Kidney epithelial cell (primary cell): ENCODE data around the gene KCNQ1. TPM values are rescaled to one million over a fixed set of nuclear protein-coding genes. Genes with fewer than 3 reads are reported as not detected.

Experiments
- DNase-seq: peaks from one replicate; pipeline ENCODE4 v3.0.0-alpha.2; 2010; ENCODE audit warnings: low read depth
- H3K27me3 ChIP-seq: 2 replicates; pipeline ENCODE4 v1.6.0; 2011; ENCODE audit warnings: low read length; ENCODE audit not compliant: control insufficient read depth, insufficient read depth
- H3K36me3 ChIP-seq: 2 replicates; pipeline ENCODE4 v1.5.1; 2011; ENCODE audit warnings: low read length; ENCODE audit not compliant: control insufficient read depth, insufficient read depth
- H3K4me3 ChIP-seq: 2 replicates; pipeline ENCODE4 v1.5.1; 2011; ENCODE audit warnings: low read depth, mild to moderate bottlenecking, control low read depth, low read length
- total RNA-seq: library from RNA; depleted of rRNA; stranded (reverse); fragments of >200 nt; gene quantifications from 2 replicates; pipeline ENCODE4 v1.2.3, GENCODE V29; 2015
- TF ChIP-seq, protein P1 (sequence below): IDR thresholded peaks from 2 replicates; pipeline ENCODE4 v1.5.1; 2011; ENCODE audit warnings: mild to moderate bottlenecking, moderate library complexity, low read length, control low read depth, inconsistent platforms; ENCODE audit not compliant: insufficient read depth, poor library complexity, severe bottlenecking

The KCNQ1 gene
- total RNA-seq, 1 donor from 2014 or later: 2.3 TPM

DNA sequence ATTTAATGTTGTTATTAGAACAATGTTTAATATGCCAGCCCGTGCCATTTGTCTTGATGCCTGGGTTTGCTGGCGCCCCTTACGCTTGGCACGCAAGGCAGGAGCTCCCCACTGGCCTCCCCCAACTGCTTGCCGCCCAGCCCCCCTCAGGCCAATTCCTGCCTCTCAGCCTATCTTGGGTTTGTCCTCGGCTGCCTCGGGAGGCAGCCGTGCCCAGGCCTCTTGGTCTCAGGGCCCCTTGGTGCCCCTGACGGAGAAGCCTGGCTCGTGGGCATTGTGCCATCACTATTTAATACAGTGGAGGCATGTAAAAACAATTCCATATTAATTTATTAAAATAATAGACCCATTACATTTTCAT is 135.2 kb downstream of the KCNQ1 start:
- H3K27me3 ChIP-seq: peaks cover 2% of the 10 kb centered on the region
- no peak for DNase-seq
- TF ChIP-seq, protein P1, sequence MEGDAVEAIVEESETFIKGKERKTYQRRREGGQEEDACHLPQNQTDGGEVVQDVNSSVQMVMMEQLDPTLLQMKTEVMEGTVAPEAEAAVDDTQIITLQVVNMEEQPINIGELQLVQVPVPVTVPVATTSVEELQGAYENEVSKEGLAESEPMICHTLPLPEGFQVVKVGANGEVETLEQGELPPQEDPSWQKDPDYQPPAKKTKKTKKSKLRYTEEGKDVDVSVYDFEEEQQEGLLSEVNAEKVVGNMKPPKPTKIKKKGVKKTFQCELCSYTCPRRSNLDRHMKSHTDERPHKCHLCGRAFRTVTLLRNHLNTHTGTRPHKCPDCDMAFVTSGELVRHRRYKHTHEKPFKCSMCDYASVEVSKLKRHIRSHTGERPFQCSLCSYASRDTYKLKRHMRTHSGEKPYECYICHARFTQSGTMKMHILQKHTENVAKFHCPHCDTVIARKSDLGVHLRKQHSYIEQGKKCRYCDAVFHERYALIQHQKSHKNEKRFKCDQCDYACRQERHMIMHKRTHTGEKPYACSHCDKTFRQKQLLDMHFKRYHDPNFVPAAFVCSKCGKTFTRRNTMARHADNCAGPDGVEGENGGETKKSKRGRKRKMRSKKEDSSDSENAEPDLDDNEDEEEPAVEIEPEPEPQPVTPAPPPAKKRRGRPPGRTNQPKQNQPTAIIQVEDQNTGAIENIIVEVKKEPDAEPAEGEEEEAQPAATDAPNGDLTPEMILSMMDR: no peak

DNA sequence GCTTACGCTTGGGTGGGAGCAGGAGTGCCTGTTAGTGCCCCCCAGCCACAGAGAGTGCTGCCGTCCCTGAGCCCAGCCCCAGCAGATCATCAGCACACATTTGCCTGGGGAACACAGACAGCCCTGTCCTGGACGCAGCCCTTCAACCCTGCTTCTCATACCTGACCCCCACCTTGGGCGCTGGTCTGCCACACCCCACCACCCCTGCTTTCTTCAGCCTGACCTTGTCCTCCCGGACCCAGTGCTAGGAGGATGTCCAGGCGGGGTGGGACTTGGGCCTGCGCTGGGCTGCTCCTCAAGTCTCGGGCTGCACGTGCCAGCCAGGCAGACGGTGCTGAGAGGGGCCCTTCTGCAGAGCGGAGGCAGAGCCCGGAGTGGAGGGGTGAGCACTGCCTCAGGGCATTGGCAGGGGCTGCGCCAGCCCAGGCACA is 135.8 kb downstream of the KCNQ1 start:
- TF ChIP-seq, protein P1: no peak
- no peaks in the 10 kb centered on the region for H3K27me3 ChIP-seq
- H3K36me3 ChIP-seq: no peaks in the 10 kb centered on the region
- DNase-seq: no peak
- no peak overlapping the region for H3K4me3 ChIP-seq

More for the DNA sequence above, 135.2 kb downstream of the KCNQ1 start:
- no peaks in the 10 kb centered on the region for H3K36me3 ChIP-seq
- no peak overlapping the region for H3K4me3 ChIP-seq

DNA sequence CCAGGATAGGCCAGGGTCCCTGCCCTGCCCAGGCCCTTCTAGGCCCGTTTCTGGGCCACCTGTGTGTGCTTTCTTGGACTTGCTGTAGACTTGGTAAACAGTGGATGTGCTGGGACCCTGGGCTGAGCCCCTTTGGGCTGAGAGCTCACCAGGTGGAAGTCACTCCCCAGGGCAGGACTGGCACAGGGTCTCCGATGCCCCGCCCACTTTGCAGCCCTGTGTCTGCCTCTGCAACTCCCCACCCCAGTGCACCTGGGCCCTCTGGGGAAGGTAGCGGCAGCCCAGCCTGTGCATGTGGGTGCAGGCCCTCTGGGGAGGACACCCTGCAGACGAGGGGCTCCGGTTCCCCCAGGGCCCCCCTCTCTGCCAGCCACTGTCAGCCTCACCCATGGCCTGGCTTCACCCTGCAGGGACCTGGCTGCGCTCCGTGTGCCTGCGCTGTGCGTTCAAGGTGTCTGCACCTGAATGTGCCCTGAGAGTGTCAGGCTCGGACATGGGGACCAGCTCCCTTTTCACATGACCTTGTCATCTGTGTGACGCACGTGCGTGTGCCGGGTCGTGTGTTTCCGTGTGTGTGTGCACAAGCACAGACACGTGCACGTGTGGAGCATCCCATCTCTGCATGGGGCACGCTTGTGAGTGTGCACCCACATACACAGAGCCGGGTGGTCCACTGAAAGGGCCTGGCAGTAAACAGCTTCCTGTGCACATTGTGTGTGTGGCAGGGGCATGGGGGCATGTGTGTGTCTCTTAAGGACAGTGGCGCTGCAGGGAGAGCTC is 136.5 kb downstream of the KCNQ1 start:
- no peak for DNase-seq

DNA sequence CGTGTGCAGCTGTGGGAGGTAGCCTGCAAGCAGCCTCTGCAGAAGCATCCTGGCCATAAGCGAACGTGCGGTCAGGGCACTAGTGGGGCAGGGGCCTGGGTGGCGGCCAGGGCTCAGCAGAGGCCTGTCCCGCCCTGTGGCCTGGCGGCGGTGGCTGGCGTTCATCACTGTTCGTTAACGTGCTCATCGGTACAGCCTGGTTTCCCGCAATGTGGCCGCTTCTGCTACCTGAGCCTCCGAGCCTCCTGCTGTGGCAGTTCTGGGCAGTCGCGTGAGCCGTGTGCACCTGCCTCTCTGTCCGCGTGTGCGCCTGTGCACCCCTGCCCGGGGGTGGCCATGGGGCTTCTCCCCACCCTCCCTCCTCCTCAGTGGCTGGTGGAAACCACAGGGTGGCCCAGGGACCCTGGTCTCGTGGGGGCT is 137.1 kb downstream of the KCNQ1 start:
- no peak overlapping the region for H3K4me3 ChIP-seq
- peaks cover 6% of the 10 kb centered on the region for H3K27me3 ChIP-seq
- TF ChIP-seq, protein P1: no peak
- no peaks in the 10 kb centered on the region for H3K36me3 ChIP-seq
- no peak for DNase-seq

More for the DNA sequence above, 136.5 kb downstream of the KCNQ1 start:
- H3K36me3 ChIP-seq: no peaks in the 10 kb centered on the region
- H3K27me3 ChIP-seq: peaks cover 2% of the 10 kb centered on the region
- H3K4me3 ChIP-seq: no peak overlapping the region
- TF ChIP-seq, protein P1: no peak

DNA sequence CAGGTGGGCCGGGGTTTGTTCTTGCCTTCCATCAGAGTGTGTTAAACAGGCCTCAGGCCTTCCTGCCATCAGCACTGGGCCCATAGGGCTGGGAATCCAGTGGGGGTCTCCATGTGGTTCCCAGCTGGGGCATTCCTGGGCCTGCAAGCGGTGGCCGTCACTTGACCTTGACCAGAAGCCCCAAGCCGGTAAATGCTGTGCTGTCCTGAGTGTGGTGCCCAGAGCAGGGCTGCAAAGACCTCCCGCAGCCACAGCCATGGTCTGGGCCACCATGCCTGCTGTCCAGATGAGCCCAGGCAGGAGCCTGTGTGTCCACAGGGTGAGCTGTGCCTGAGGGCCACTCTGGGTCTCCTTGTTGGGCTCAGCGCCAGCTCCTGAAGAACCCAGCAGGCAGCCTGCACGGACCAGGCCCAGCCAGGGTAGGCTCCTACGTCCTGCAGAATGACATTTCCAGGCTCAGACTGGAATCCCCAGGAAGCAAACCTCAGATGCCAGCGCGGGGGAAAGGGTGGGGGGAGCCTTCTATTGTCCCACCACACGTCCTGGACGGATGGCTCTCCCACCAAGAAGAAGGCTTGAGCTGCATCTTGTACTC is 137.6 kb downstream of the KCNQ1 start:
- Histone ChIP-seq H3K27me3 (peaks cover 9% of the 10 kb centered on the region), H3K4me3 (no peak overlapping the region), H3K36me3 (no peaks in the 10 kb centered on the region)
- no peak for DNase-seq
- TF ChIP-seq, protein P1: no peak
